NB4 (cell line): ENCODE data around the gene NEB.
A peak's percentile ranks its signal among the peaks of the same experiment; 100 is the strongest.

Experiments
- DNase-seq: peaks from one replicate; pipeline ENCODE4 v3.0.0; 2010; ENCODE audit warnings: low read depth
- H3K4me3 ChIP-seq: one replicate; pipeline ENCODE4 v1.5.1; 2011; ENCODE audit warnings: mild to moderate bottlenecking, low read depth, low read length, moderate library complexity
- CTCF ChIP-seq: IDR thresholded peaks from one replicate; pipeline ENCODE4 v1.5.1; 2012; ENCODE audit warnings: low read depth, low read length
- MAX ChIP-seq: IDR thresholded peaks from 2 replicates; pipeline ENCODE4 v1.6.1; 2011; ENCODE audit warnings: low read depth, low read length
- MYC ChIP-seq: IDR thresholded peaks from 2 replicates; pipeline ENCODE4 v1.6.1; 2011; ENCODE audit warnings: low read depth, low read length
- POLR2A ChIP-seq: IDR thresholded peaks from 2 replicates; pipeline ENCODE4 v1.6.1; 2011; ENCODE audit warnings: mild to moderate bottlenecking; ENCODE audit not compliant: insufficient read length; ENCODE audit errors: extremely low read depth

Gene NEB

GRCh38 chr2:151623631-151624030, 110.6 kb downstream of the NEB start:
- no peak overlapping the region for H3K4me3 ChIP-seq
- DNase-seq, result no peak
- TF ChIP-seq CTCF (no peak), MAX (no peak), MYC (no peak), POLR2A (no peak)

GRCh38 chr2:151620761-151621160, 113.5 kb downstream of the NEB start:
- no peak for DNase-seq
- no peak for TF ChIP-seq MAX
- TF ChIP-seq CTCF, result no peak
- no peak for TF ChIP-seq MYC
- TF ChIP-seq POLR2A, result no peak
- H3K4me3 ChIP-seq, result no peak overlapping the region

GRCh38 chr2:151619337-151619989, 114.8 kb downstream of the NEB start:
- H3K4me3 ChIP-seq, result no peak overlapping the region
- TF ChIP-seq MAX (no peak), POLR2A (no peak), CTCF (no peak), MYC (no peak)
- peak; percentile 24 for DNase-seq

- TF ChIP-seq CTCF, result no peak
- no peak for TF ChIP-seq MAX
- no peak for TF ChIP-seq MYC
- TF ChIP-seq POLR2A, result no peak
- DNase-seq, result no peak
- H3K4me3 ChIP-seq, result no peak overlapping the region
Observed at GRCh38 chr2:151616760-151617339, 117.4 kb downstream of the NEB start.

- no peak for DNase-seq
- no peak for TF ChIP-seq MAX
Observed at GRCh38 chr2:151614606-151615306, 119.5 kb downstream of the NEB start.

GRCh38 chr2:151614159-151614558, 120.1 kb downstream of the NEB start:
- no peak for DNase-seq
- TF ChIP-seq POLR2A (no peak), MYC (no peak), CTCF (no peak)
- H3K4me3 ChIP-seq, result no peak overlapping the region

More at GRCh38 chr2:151614606-151615306, 119.5 kb downstream of the NEB start:
- H3K4me3 ChIP-seq, result no peak overlapping the region
